ENCODE results near the gene CDKN2D.

- TF ChIP-seq CTCF (IDR thresholded peaks at IDR 0.05) (no peak), MAX (CRISPR knock-in tag; IDR thresholded peaks at IDR 0.05) (no peak), NFE2L1 (CRISPR knock-in tag; IDR thresholded peaks at IDR 0.05) (no peak)
Observed at GRCh38 chr19:10544753-10545251, 24.0 kb downstream of the CDKN2D start.

All from WTC11 (cell line).